CD4-positive, CD25-positive, alpha-beta regulatory T cell (primary cell): ENCODE measurements around the gene ENTPD1. TPM values are rescaled to one million over a fixed set of nuclear protein-coding genes. Genes with fewer than 3 reads are reported as not detected.
"Not testable (repeated sequence)": the region's sequence is repeated elsewhere in the genome, so short reads cannot be mapped to it uniquely, and the experiment has no call there.

Source experiments
- ATAC-seq, 2 donors: fragments of 150-1000 bp; cut with Tn5 transposase; one replicate each; pipeline ENCODE4 v1.10.0; 2021; ENCODE audit warnings: low read depth in 2 of 2, moderate number of reproducible peaks in 2 of 2, moderate library complexity in 1 of 2
- DNase-seq, 3 donors: peaks; one replicate each; pipeline versions ENCODE4 v3.0.0 to v3.0.0-alpha.2; 2012 to 2022; ENCODE audit warnings: mixed read lengths in 1 of 3
- H3K27ac ChIP-seq: one replicate; pipeline ENCODE4 v1.7.0; 2013; ENCODE audit warnings: mild to moderate bottlenecking, low read length; ENCODE audit not compliant: insufficient read depth, poor library complexity, severe bottlenecking
- H3K27me3 ChIP-seq: one replicate; pipeline ENCODE4 v1.7.0; 2013; ENCODE audit warnings: low read length; ENCODE audit not compliant: control insufficient read depth, insufficient read depth
- H3K36me3 ChIP-seq: one replicate; pipeline ENCODE4 v1.7.0; 2013; ENCODE audit warnings: mild to moderate bottlenecking, low read length, moderate library complexity; ENCODE audit not compliant: control insufficient read depth, insufficient read depth
- H3K4me1 ChIP-seq: 2 replicates; pipeline ENCODE4 v1.7.0; 2013; ENCODE audit warnings: mild to moderate bottlenecking, low read length; ENCODE audit not compliant: insufficient read depth, control insufficient read depth, poor library complexity, severe bottlenecking
- H3K4me3 ChIP-seq: one replicate; pipeline ENCODE4 v1.7.0; 2013; ENCODE audit warnings: low read depth, mild to moderate bottlenecking, low read length, moderate library complexity
- H3K9me3 ChIP-seq, 2 experiments: 1 replicate in 1 of 2; 2 replicates in 1 of 2; pipeline ENCODE4 v1.7.0; 2013; ENCODE audit warnings: low read length in 2 of 2, mild to moderate bottlenecking in 1 of 2, moderate library complexity in 1 of 2; ENCODE audit not compliant: control insufficient read depth in 2 of 2
- H3K27ac Mint-ChIP-seq, 3 donors: one replicate each; pipeline ENCODE4 v1.8.0; 2020 to 2022; ENCODE audit warnings: mild to moderate bottlenecking in 3 of 3, mixed read lengths in 3 of 3, moderate library complexity in 2 of 3
- H3K27me3 Mint-ChIP-seq: one replicate; pipeline ENCODE4 v1.8.0; 2022; ENCODE audit warnings: mild to moderate bottlenecking, mixed read lengths
- H3K36me3 Mint-ChIP-seq: one replicate; pipeline ENCODE4 v1.8.0; 2020; ENCODE audit warnings: mixed read lengths
- H3K4me1 Mint-ChIP-seq, 4 donors: one replicate each; pipeline ENCODE4 v1.8.0; 2020 to 2022; ENCODE audit warnings: mixed read lengths in 4 of 4, mild to moderate bottlenecking in 1 of 4
- H3K4me3 Mint-ChIP-seq, 4 donors: one replicate each; pipeline ENCODE4 v1.8.0; 2020 to 2022; ENCODE audit warnings: mild to moderate bottlenecking in 4 of 4, mixed read lengths in 4 of 4, moderate library complexity in 3 of 4
- H3K9me3 Mint-ChIP-seq, 7 donors: one replicate each; pipeline ENCODE4 v1.8.0; 2020 to 2022; ENCODE audit warnings: mixed read lengths in 7 of 7, mild to moderate bottlenecking in 3 of 7, moderate library complexity in 2 of 7
- polyA plus RNA-seq, 4 donors: library from polyadenylated mRNA; unstranded; fragments of 300-500 nt; fragmentation: Illumina TruSeq; gene quantifications; one replicate each; pipeline ENCODE4 v1.2.3, GENCODE V29; 2021
- total RNA-seq: library from RNA; stranded (reverse); gene quantifications from one replicate; pipeline ENCODE4 v1.2.3, GENCODE V29; 2022

The ENTPD1 gene
- total and polyA plus RNA-seq, 5 donors from 2014 or later: 3.5 to 49.4 (median 25.7) TPM

GRCh38 chr10:95896071-95896850 is 140.3 kb downstream of the ENTPD1 start:
- Histone ChIP-seq H3K36me3 (peaks cover 13% of the 10 kb centered on the region), H3K4me1 (no peaks in the 10 kb centered on the region), H3K4me3 (no peak overlapping the region), H3K27ac (no peak overlapping the region), H3K27me3 (no peaks in the 10 kb centered on the region), H3K9me3 (no peaks in the 10 kb centered on the region)
- DNase-seq (no peak), ATAC-seq (no peak)
- Mint-ChIP-seq H3K9me3 (no peaks in the 10 kb centered on the region), H3K4me3 (no peak overlapping the region), H3K27ac (peak overlapping the region in 1 of 3 donors; percentile 12), H3K4me1 (peaks cover 0 to 7% (median 2%) of the 10 kb centered on the region in 4 donors), H3K36me3 (peaks cover 64% of the 10 kb centered on the region), H3K27me3 (no peaks in the 10 kb centered on the region)

GRCh38 chr10:95905897-95906580 is 150.1 kb downstream of the ENTPD1 start:
- H3K27ac Mint-ChIP-seq: peak overlapping the region; percentile 23 to 82 (median 70)
- H3K4me3 Mint-ChIP-seq: peak overlapping the region; percentile 17 to 89 (median 38)
- H3K4me1 Mint-ChIP-seq: peaks cover 4 to 20% (median 8%) of the 10 kb centered on the region in 4 donors
- H3K4me1 ChIP-seq: peaks cover 10% of the 10 kb centered on the region
- not testable (repeated sequence) for DNase-seq, H3K9me3 ChIP-seq, H3K36me3 Mint-ChIP-seq, H3K36me3 ChIP-seq, H3K27me3 Mint-ChIP-seq, ATAC-seq, H3K4me3 ChIP-seq, H3K9me3 Mint-ChIP-seq, H3K27me3 ChIP-seq, H3K27ac ChIP-seq

GRCh38 chr10:95906677-95907455 is 150.9 kb downstream of the ENTPD1 start:
- Histone ChIP-seq H3K36me3 (peaks cover 6% of the 10 kb centered on the region), H3K4me3 (peak overlapping the region; percentile 94), H3K9me3 (no peaks in the 10 kb centered on the region), H3K4me1 (peaks cover 10% of the 10 kb centered on the region), H3K27ac (peak overlapping the region; percentile 56), H3K27me3 (peaks cover 2% of the 10 kb centered on the region)
- Mint-ChIP-seq H3K4me1 (peaks cover 4 to 20% (median 8%) of the 10 kb centered on the region in 4 donors), H3K27me3 (peaks cover 5% of the 10 kb centered on the region), H3K27ac (peak overlapping the region; percentile 82 to 97 (median 92)), H3K4me3 (peak overlapping the region; percentile 89 to 97 (median 93)), H3K36me3 (peaks cover 3% of the 10 kb centered on the region), H3K9me3 (no peaks in the 10 kb centered on the region)
- ATAC-seq (peak; percentile 33 to 38), DNase-seq (peak in 2 of 3 donors; percentile 34 to 53)

GRCh38 chr10:95907456-95908253 is 151.7 kb downstream of the ENTPD1 start, which contains the start of gene CC2D2B:
Gene CC2D2B, plus strand, starts transcription at chr10:95907975. Its CDS starts 3,349 bp downstream, at chr10:95911324.
- peak within 1 kb of the TSS; percentile 56 for H3K27ac ChIP-seq
- H3K27me3 Mint-ChIP-seq: peaks cover 5% of the 10 kb centered on the region
- H3K36me3 ChIP-seq: peaks cover 6% of the 10 kb centered on the region
- ATAC-seq (peak; percentile 82 to 84), DNase-seq (peak; percentile 15 to 79 (median 48))
- H3K9me3 ChIP-seq: no peaks in the 10 kb centered on the region
- peaks cover 10% of the 10 kb centered on the region for H3K4me1 ChIP-seq
- no peaks in the 10 kb centered on the region for H3K9me3 Mint-ChIP-seq
- H3K4me3 Mint-ChIP-seq: peak within 1 kb of the TSS; percentile 89 to 97 (median 93)
- H3K4me3 ChIP-seq: peak within 1 kb of the TSS; percentile 94
- peaks cover 4 to 20% (median 8%) of the 10 kb centered on the region in 4 donors for H3K4me1 Mint-ChIP-seq
- peaks cover 3% of the 10 kb centered on the region for H3K36me3 Mint-ChIP-seq
- peak within 1 kb of the TSS; percentile 82 to 97 (median 92) for H3K27ac Mint-ChIP-seq
- H3K27me3 ChIP-seq: peaks cover 2% of the 10 kb centered on the region

- DNase-seq (no peak), ATAC-seq (no peak)
- peaks cover 4 to 20% (median 8%) of the 10 kb centered on the region in 4 donors for H3K4me1 Mint-ChIP-seq
- Histone ChIP-seq H3K27ac (no peak overlapping the region), H3K27me3 (peaks cover 2% of the 10 kb centered on the region), H3K36me3 (peaks cover under 1% of the 10 kb centered on the region), H3K4me3 (peak overlapping the region; percentile 94), H3K4me1 (peaks cover 10% of the 10 kb centered on the region), H3K9me3 (no peaks in the 10 kb centered on the region)
- peaks cover 3% of the 10 kb centered on the region for H3K36me3 Mint-ChIP-seq
- peaks cover 5% of the 10 kb centered on the region for H3K27me3 Mint-ChIP-seq
- peak overlapping the region in 1 of 3 donors; percentile 83 for H3K27ac Mint-ChIP-seq
- peak overlapping the region; percentile 89 to 97 (median 93) for H3K4me3 Mint-ChIP-seq
- H3K9me3 Mint-ChIP-seq: no peaks in the 10 kb centered on the region
These were observed 152.5 kb downstream of the ENTPD1 start for GRCh38 chr10:95908450-95908849.

GRCh38 chr10:95909561-95909960 is 153.6 kb downstream of the ENTPD1 start:
- no peak for ATAC-seq
- peaks cover 13% of the 10 kb centered on the region for H3K27me3 Mint-ChIP-seq
- no peaks in the 10 kb centered on the region for H3K36me3 ChIP-seq
- H3K4me1 Mint-ChIP-seq: peaks cover 4 to 20% (median 8%) of the 10 kb centered on the region in 4 donors
- H3K9me3 Mint-ChIP-seq: no peaks in the 10 kb centered on the region
- no peak for DNase-seq
- H3K9me3 ChIP-seq: no peaks in the 10 kb centered on the region
- H3K27me3 ChIP-seq: peaks cover 2% of the 10 kb centered on the region
- H3K27ac Mint-ChIP-seq: no peak overlapping the region
- H3K4me3 ChIP-seq: no peak overlapping the region
- no peak overlapping the region for H3K4me3 Mint-ChIP-seq
- H3K27ac ChIP-seq: no peak overlapping the region
- H3K36me3 Mint-ChIP-seq: peaks cover 3% of the 10 kb centered on the region
- peaks cover 10% of the 10 kb centered on the region for H3K4me1 ChIP-seq

- not testable (repeated sequence) for H3K9me3 ChIP-seq, H3K36me3 Mint-ChIP-seq, H3K4me3 Mint-ChIP-seq, H3K27me3 ChIP-seq, H3K4me1 ChIP-seq, H3K4me1 Mint-ChIP-seq, H3K27ac Mint-ChIP-seq, H3K9me3 Mint-ChIP-seq, H3K27ac ChIP-seq, H3K4me3 ChIP-seq, ATAC-seq, H3K36me3 ChIP-seq, DNase-seq
- peaks cover 27% of the 10 kb centered on the region for H3K27me3 Mint-ChIP-seq
These were observed 160.1 kb downstream of the ENTPD1 start for GRCh38 chr10:95916039-95916438.
